Heart left ventricle (tissue), 13 donors: ENCODE results near the gene CCDC198.

Experiments used
- POLR2A ChIP-seq, 2 donors: fragments of 450-650 bp; IDR thresholded peaks; one replicate each; pipeline ENCODE4 v1.6.1; 2017; ENCODE audit warnings: antibody characterized with exemption in 2 of 2, mild to moderate bottlenecking in 2 of 2, moderate library complexity in 2 of 2
- TF ChIP-seq, protein P1 (sequence below), 12 donors: fragments of 200-600 bp; sonication (generic) in 4 of 12; IDR thresholded peaks; one replicate each; pipeline versions ENCODE4 v1.5.0 to v1.8.0; 2018 to 2022; ENCODE audit warnings: antibody characterized with exemption in 12 of 12, mild to moderate bottlenecking in 5 of 12
- donor health status: ischemic (EF 13 %, LVEDD 7.1; RV severe dilation, severe dysfunction).
- donor health status: DM: no; HTN: yes; CAD: no.
- donor health status: DM: no; HTN: no; CAD: no.
- donor health status: ischemic (EF 25% LVEDD 6.9; RV normal size, moderate dysfunction).
- donor health status: ischemic (EF 25% LVEDD 5.7; RV mildly dilated, moderate dysfunction).
- donor health status: ischemic (EF 35%, LVEDD 5.7; RV mildly dilated, moderate dysfunction).
- donor health status: nonischemic (EF 11% LVEDD 7.7; RV severe dilation, severe dysfunction).
- donor health status: DM: yes; HTN: yes; CAD: no.
- donor health status: PGD.
- donor health status: ischemic (EF 29% LVEDD 5.4; RV normal size, mild dysfunction).
- donor health status: nonischemic (EF 23%, LVEDD 6.1; RV moderate dilation, normal function).

DNA sequence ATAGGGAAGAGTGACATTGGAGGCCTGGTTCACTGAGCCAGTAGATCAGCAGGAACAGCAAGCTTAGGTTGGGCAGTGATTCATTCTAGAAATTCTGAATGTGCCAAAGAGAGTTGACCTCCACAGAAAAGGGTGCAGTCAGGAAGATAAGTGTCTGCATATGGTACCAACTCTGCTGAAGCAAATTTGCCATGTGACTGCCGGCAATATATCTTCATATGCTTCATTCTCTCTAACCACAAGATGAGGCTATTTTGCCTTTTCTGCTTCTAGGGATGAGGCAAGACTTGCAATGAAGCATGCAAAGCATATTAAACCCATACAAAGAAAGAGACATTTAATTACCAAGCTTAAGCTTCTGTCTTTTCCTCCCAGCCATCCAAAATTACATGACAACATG is 13.6 kb downstream of the CCDC198 start:
- TF ChIP-seq, protein P1, sequence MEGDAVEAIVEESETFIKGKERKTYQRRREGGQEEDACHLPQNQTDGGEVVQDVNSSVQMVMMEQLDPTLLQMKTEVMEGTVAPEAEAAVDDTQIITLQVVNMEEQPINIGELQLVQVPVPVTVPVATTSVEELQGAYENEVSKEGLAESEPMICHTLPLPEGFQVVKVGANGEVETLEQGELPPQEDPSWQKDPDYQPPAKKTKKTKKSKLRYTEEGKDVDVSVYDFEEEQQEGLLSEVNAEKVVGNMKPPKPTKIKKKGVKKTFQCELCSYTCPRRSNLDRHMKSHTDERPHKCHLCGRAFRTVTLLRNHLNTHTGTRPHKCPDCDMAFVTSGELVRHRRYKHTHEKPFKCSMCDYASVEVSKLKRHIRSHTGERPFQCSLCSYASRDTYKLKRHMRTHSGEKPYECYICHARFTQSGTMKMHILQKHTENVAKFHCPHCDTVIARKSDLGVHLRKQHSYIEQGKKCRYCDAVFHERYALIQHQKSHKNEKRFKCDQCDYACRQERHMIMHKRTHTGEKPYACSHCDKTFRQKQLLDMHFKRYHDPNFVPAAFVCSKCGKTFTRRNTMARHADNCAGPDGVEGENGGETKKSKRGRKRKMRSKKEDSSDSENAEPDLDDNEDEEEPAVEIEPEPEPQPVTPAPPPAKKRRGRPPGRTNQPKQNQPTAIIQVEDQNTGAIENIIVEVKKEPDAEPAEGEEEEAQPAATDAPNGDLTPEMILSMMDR (IDR thresholded peaks at IDR 0.05): no peak
- TF ChIP-seq POLR2A (IDR thresholded peaks at IDR 0.05): no peak
